ENCODE measurements around the gene CUX1. TPM values are rescaled to one million over a fixed set of nuclear protein-coding genes. Genes with fewer than 3 reads are reported as not detected.

CUX1 gene
- total RNA-seq, 1 experiment from 2014 or later, result 53.5 TPM

DNA sequence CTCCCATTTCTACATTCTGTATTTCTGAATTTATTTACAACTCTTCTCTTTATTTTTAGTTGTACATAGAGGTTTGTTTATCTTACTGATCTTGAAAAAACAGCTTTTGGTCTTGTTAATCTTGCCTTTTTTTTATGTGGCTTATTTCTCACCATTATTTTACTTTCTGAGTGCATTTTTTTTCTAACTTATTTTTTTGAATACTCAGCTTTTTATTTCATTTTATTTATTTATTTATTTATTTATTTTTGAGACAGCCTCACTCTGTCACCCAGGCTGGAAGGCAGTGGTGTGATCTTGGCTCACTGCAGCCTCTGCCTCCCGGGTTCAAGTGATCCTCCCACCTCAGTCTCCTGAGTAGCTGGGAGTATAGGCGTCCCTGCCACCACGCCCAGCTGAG lies 23.9 kb downstream of the CUX1 start:
- Histone ChIP-seq H3K56ac (ENCODE audit: insufficient read length, low read depth, low read length) (no peak overlapping the region), H2BK20ac (ENCODE audit: low read depth, low read length, poor library complexity, severe bottlenecking) (no peak overlapping the region), H3K4me1 (ENCODE audit: insufficient read depth, low read length) (no peaks in the 10 kb centered on the region), H3K9me3 (ENCODE audit: control insufficient read depth, low read depth, low read length) (no peaks in the 10 kb centered on the region), H2BK15ac (ENCODE audit: low read depth, low read length) (no peak overlapping the region), H3K23me2 (ENCODE audit: insufficient read length, low read depth, low read length, poor library complexity, severe bottlenecking) (no peaks in the 10 kb centered on the region), H3K79me1 (ENCODE audit: insufficient read depth, low read depth, low read length, poor library complexity, severe bottlenecking) (peaks cover 9% of the 10 kb centered on the region), H3K79me2 (ENCODE audit: insufficient read depth, low read length) (peaks cover 44% of the 10 kb centered on the region), H2AFZ (ENCODE audit: low read length) (no peak overlapping the region), H2AK5ac (ENCODE audit: insufficient read length, low read length) (no peak overlapping the region), H4K8ac (replicated peaks; ENCODE audit: insufficient read length, low read depth, low read length) (no peak overlapping the region), H3K27ac (ENCODE audit: insufficient read length, low read depth, low read length) (no peak overlapping the region), H4K5ac (ENCODE audit: insufficient read length, low read depth, low read length) (no peak overlapping the region), H3K4ac (ENCODE audit: low read depth, low read length) (no peak overlapping the region), H3K4me2 (ENCODE audit: insufficient read depth, insufficient read length, low read length) (no peak overlapping the region), H3K14ac (ENCODE audit: insufficient read depth, low read length) (no peak overlapping the region), H4K91ac (ENCODE audit: insufficient read length, low read depth, low read length) (no peak overlapping the region), H4K20me1 (ENCODE audit: control insufficient read depth, insufficient read depth, insufficient read length) (no peaks in the 10 kb centered on the region), H3K18ac (ENCODE audit: insufficient read length, low read depth, low read length) (no peak overlapping the region), H3K27me3 (ENCODE audit: insufficient read depth, low read length) (no peaks in the 10 kb centered on the region), H2BK5ac (ENCODE audit: insufficient read length, low read length) (no peak overlapping the region), H3K9ac (ENCODE audit: extremely low read depth, insufficient read length, low read length) (no peak overlapping the region), H3K23ac (ENCODE audit: insufficient read length, low read depth, low read length) (no peak overlapping the region), H2BK120ac (ENCODE audit: low read depth, low read length, poor library complexity, severe bottlenecking) (no peak overlapping the region), H2BK12ac (ENCODE audit: insufficient read length, low read depth, low read length) (no peak overlapping the region), H3T11ph (ENCODE audit: low read length) (no peak overlapping the region)
- Mint-ChIP-seq H3K4me1 (peaks cover 32 to 42% of the 10 kb centered on the region in 2 experiments), H3K4me3 (no peak overlapping the region), H3K9me3 (peaks cover under 1 to 3% of the 10 kb centered on the region in 2 experiments; a peak in 2 of 5 replicates), H3K27me3 (ENCODE audit: low read depth) (no peaks in the 10 kb centered on the region), H3K27ac (no peak overlapping the region), H3K36me3 (ENCODE audit: insufficient read depth in 1 of 3, low read depth in 3 of 3) (peaks cover under 1 to 4% (median 3%) of the 10 kb centered on the region in 3 experiments; a peak in 5 of 7 replicates)
- DNase-seq, result no peak
- no CpG with 5 or more reads among the region's 3 CpGs for WGBS (ENCODE audit: extremely low coverage, insufficient read length, low lambda C conversion rate)
- TF ChIP-seq, protein P1, sequence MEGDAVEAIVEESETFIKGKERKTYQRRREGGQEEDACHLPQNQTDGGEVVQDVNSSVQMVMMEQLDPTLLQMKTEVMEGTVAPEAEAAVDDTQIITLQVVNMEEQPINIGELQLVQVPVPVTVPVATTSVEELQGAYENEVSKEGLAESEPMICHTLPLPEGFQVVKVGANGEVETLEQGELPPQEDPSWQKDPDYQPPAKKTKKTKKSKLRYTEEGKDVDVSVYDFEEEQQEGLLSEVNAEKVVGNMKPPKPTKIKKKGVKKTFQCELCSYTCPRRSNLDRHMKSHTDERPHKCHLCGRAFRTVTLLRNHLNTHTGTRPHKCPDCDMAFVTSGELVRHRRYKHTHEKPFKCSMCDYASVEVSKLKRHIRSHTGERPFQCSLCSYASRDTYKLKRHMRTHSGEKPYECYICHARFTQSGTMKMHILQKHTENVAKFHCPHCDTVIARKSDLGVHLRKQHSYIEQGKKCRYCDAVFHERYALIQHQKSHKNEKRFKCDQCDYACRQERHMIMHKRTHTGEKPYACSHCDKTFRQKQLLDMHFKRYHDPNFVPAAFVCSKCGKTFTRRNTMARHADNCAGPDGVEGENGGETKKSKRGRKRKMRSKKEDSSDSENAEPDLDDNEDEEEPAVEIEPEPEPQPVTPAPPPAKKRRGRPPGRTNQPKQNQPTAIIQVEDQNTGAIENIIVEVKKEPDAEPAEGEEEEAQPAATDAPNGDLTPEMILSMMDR (conservative IDR thresholded peaks at IDR 0.05), result no peak

Data from H9 (cell line).